Left cardiac atrium (tissue), 4 donors: ENCODE measurements around the gene ITIH5. TPM values are rescaled to one million over a fixed set of nuclear protein-coding genes. Genes with fewer than 3 reads are reported as not detected.

ENCODE experiments used
- ATAC-seq, 2 donors: fragments of 200-7000 bp; cut with Tn5 transposase; one replicate each; pipeline ENCODE4 v1.9.1; 2020; ENCODE audit warnings: mild to moderate bottlenecking in 2 of 2, moderate library complexity in 2 of 2
- DNase-seq: peaks from one replicate; pipeline ENCODE4 v3.0.0-alpha.2; 2020
- intact Hi-C, 2 donors: fragments of 100-400 bp; cut with DNase I; formaldehyde crosslinking; loops; one replicate each; pipeline versions ENCODE4 v1.14.1 to v1.15.1; 2022 to 2023
- total RNA-seq, 2 donors: library from RNA; stranded (reverse); fragmentation: NEBNext Ultra II Directional; extraction: Animal tissue kit (Norgen Biotek cat#: 25700); gene quantifications; one replicate each; pipeline ENCODE4 v1.2.1, GENCODE V29; 2021
- donor health status: DM: no; HTN: yes; CAD: no.
- donor health status: DM: no; HTN: yes; CAD: no; lungs with severe emphysema.
- donor health status: DM: yes; HTN: yes; CAD: no.
- donor health status: Dilated cardiomyopathy.

Gene ITIH5
- total RNA-seq, 2 donors from 2014 or later, result 20.4 to 22.1 TPM

- ATAC-seq (no peak), DNase-seq (no peak)
- intact Hi-C loops, result no loop called here
Measured at GRCh38 chr10:7647062-7647664, 19.6 kb downstream of the ITIH5 start.

- intact Hi-C loops, result no loop called here
- DNase-seq (no peak), ATAC-seq (no peak)
Measured at GRCh38 chr10:7642491-7643011, 24.2 kb downstream of the ITIH5 start.

- DNase-seq, result no peak
Measured at GRCh38 chr10:7635408-7636125, 31.2 kb downstream of the ITIH5 start.

GRCh38 chr10:7634142-7634894 is 32.4 kb downstream of the ITIH5 start:
- intact Hi-C loops, result no loop called here
- ATAC-seq (peak; percentile 59 to 80), DNase-seq (no peak)

More at GRCh38 chr10:7635408-7636125, 31.2 kb downstream of the ITIH5 start:
- intact Hi-C loops, result no loop called here
- ATAC-seq, result no peak

- DNase-seq (no peak), ATAC-seq (peak in 1 of 2 donors; percentile 48)
- intact Hi-C loops, result loop anchor here in 1 of 2 donors (5.0 kb wide), 1 partner anchor 99 kb away; no protein-coding TSS in a partner anchor
Measured at GRCh38 chr10:7626283-7626682, 40.5 kb downstream of the ITIH5 start.

GRCh38 chr10:7625836-7626235 is 40.9 kb downstream of the ITIH5 start:
- intact Hi-C loops, result loop anchor here in 1 of 2 donors (5.0 kb wide), 1 partner anchor 99 kb away; no protein-coding TSS in a partner anchor
- no peak for DNase-seq
- ATAC-seq, result peak; percentile 19 to 59

GRCh38 chr10:7625009-7625408 is 41.8 kb downstream of the ITIH5 start:
- ATAC-seq (no peak), DNase-seq (no peak)
- intact Hi-C loops, result loop anchor here in 1 of 2 donors (5.0 kb wide), 1 partner anchor 98 kb away; no protein-coding TSS in a partner anchor

- ATAC-seq (peak in 1 of 2 donors; percentile 68), DNase-seq (no peak)
- intact Hi-C loops, result loop anchor here in 1 of 2 donors (2.0 kb wide), 1 partner anchor 94 kb away; no protein-coding TSS in a partner anchor
Measured at GRCh38 chr10:7622969-7623368, 43.8 kb downstream of the ITIH5 start.

GRCh38 chr10:7618461-7618860 is 48.3 kb downstream of the ITIH5 start:
- intact Hi-C loops, result no loop called here
- no peak for ATAC-seq
- DNase-seq, result no peak

- DNase-seq (no peak), ATAC-seq (no peak)
- intact Hi-C loops, result no loop called here
Measured at GRCh38 chr10:7611909-7612308, 54.9 kb downstream of the ITIH5 start.

- ATAC-seq (peak; percentile 72 to 88), DNase-seq (peak; percentile 39)
- intact Hi-C loops, result no loop called here
Measured at GRCh38 chr10:7610651-7611389, 55.9 kb downstream of the ITIH5 start.

GRCh38 chr10:7610026-7610425 is 56.7 kb downstream of the ITIH5 start:
- DNase-seq, result no peak
- ATAC-seq, result no peak
- intact Hi-C loops, result no loop called here

GRCh38 chr10:7609556-7609955 is 57.2 kb downstream of the ITIH5 start:
- intact Hi-C loops, result no loop called here
- ATAC-seq (no peak), DNase-seq (no peak)

GRCh38 chr10:7608001-7608400 is 58.8 kb downstream of the ITIH5 start:
- intact Hi-C loops, result no loop called here
- ATAC-seq, result no peak

GRCh38 chr10:7606951-7607404 is 59.8 kb downstream of the ITIH5 start:
- DNase-seq, result no peak
- intact Hi-C loops, result no loop called here
- peak in 1 of 2 donors; percentile 31 for ATAC-seq

More at GRCh38 chr10:7608001-7608400, 58.8 kb downstream of the ITIH5 start:
- no peak for DNase-seq

GRCh38 chr10:7605565-7606295 is 61.0 kb downstream of the ITIH5 start:
- intact Hi-C loops, result no loop called here
- no peak for DNase-seq
- peak in 1 of 2 donors; percentile 42 for ATAC-seq

GRCh38 chr10:7601023-7601656 is 65.6 kb downstream of the ITIH5 start:
- DNase-seq, result no peak
- intact Hi-C loops, result no loop called here
- ATAC-seq, result peak; percentile 42 to 88

GRCh38 chr10:7598771-7599170 is 68.0 kb downstream of the ITIH5 start:
- no peak for ATAC-seq
- intact Hi-C loops, result no loop called here

More at GRCh38 chr10:7598771-7599170, 68.0 kb downstream of the ITIH5 start:
- no peak for DNase-seq
